Left cardiac atrium (tissue), 4 donors: Measurements from ENCODE around the gene ZBTB22. TPM values are rescaled to one million over a fixed set of nuclear protein-coding genes. Genes with fewer than 3 reads are reported as not detected.
A peak's percentile ranks its signal among the peaks of the same experiment; 100 is the strongest.
"Not testable (repeated sequence)": the region's sequence is repeated elsewhere in the genome, so short reads cannot be mapped to it uniquely, and the experiment has no call there.

Source experiments
- ATAC-seq, 2 donors: fragments of 200-7000 bp; cut with Tn5 transposase; one replicate each; pipeline ENCODE4 v1.9.1; 2020; ENCODE audit warnings: mild to moderate bottlenecking in 2 of 2, moderate library complexity in 2 of 2
- DNase-seq: peaks from one replicate; pipeline ENCODE4 v3.0.0-alpha.2; 2020
- intact Hi-C, 2 donors: fragments of 100-400 bp; cut with DNase I; formaldehyde crosslinking; loops; one replicate each; pipeline versions ENCODE4 v1.14.1 to v1.15.1; 2022 to 2023
- total RNA-seq, 2 donors: library from RNA; stranded (reverse); fragmentation: NEBNext Ultra II Directional; extraction: Animal tissue kit (Norgen Biotek cat#: 25700); gene quantifications; one replicate each; pipeline ENCODE4 v1.2.1, GENCODE V29; 2021
- donor health status: DM: no; HTN: yes; CAD: no.
- donor health status: DM: no; HTN: yes; CAD: no; lungs with severe emphysema.
- donor health status: DM: yes; HTN: yes; CAD: no.
- donor health status: Dilated cardiomyopathy.

Gene ZBTB22
- total RNA-seq, 2 donors from 2014 or later = 14.1 to 15.7 TPM

GRCh38 chr6:33288141-33288920, 29.2 kb downstream of the ZBTB22 start:
- no peak for DNase-seq
- intact Hi-C loops = no loop called here
- ATAC-seq = peak in 1 of 2 donors; percentile 1

- intact Hi-C loops = no loop called here
- DNase-seq = no peak
- ATAC-seq = no peak
These were observed 30.3 kb downstream of the ZBTB22 start for GRCh38 chr6:33286946-33287914.

GRCh38 chr6:33285214-33285613, 32.3 kb downstream of the ZBTB22 start:
- intact Hi-C loops = not testable (repeated sequence)

GRCh38 chr6:33280539-33280938, 37.0 kb downstream of the ZBTB22 start:
- intact Hi-C loops = no loop called here
- DNase-seq = no peak
- ATAC-seq = no peak

More at GRCh38 chr6:33285214-33285613, 32.3 kb downstream of the ZBTB22 start:
- not testable (repeated sequence) for DNase-seq, ATAC-seq

- ATAC-seq (no peak), DNase-seq (no peak)
- intact Hi-C loops = no loop called here
These were observed 37.5 kb downstream of the ZBTB22 start for GRCh38 chr6:33279971-33280511.

- intact Hi-C loops = no loop called here
- DNase-seq (no peak), ATAC-seq (no peak)
These were observed 38.3 kb downstream of the ZBTB22 start for GRCh38 chr6:33279257-33279695.

- intact Hi-C loops = no loop called here
- ATAC-seq (no peak), DNase-seq (no peak)
These were observed 38.7 kb downstream of the ZBTB22 start for GRCh38 chr6:33278810-33279209.

GRCh38 chr6:33278392-33278741, 39.2 kb downstream of the ZBTB22 start:
- ATAC-seq (no peak), DNase-seq (no peak)
- intact Hi-C loops = no loop called here

GRCh38 chr6:33277663-33278391, 39.7 kb downstream of the ZBTB22 start:
- DNase-seq (no peak), ATAC-seq (peak; percentile 1 to 2)
- intact Hi-C loops = no loop called here

GRCh38 chr6:33276864-33277662, 40.5 kb downstream of the ZBTB22 start, which contains the start of gene B3GALT4:
TSS of gene B3GALT4 (plus strand) at chr6:33277123. CDS start at chr6:33277420, 297 bp downstream.
- DNase-seq = peak; percentile 86
- intact Hi-C loops = no loop called here
- peak; percentile 79 to 80 for ATAC-seq

- no peak for DNase-seq
- intact Hi-C loops = no loop called here
These were observed 41.0 kb downstream of the ZBTB22 start for GRCh38 chr6:33276581-33276863.

GRCh38 chr6:33275795-33276580, 41.6 kb downstream of the ZBTB22 start:
- ATAC-seq, DNase-seq, intact Hi-C loops: not testable (repeated sequence)

More at GRCh38 chr6:33276581-33276863, 41.0 kb downstream of the ZBTB22 start:
- ATAC-seq = no peak

- DNase-seq (no peak), ATAC-seq (no peak)
- intact Hi-C loops = no loop called here
These were observed 43.3 kb downstream of the ZBTB22 start for GRCh38 chr6:33273924-33274902.

GRCh38 chr6:33273129-33273923, 44.2 kb downstream of the ZBTB22 start:
- DNase-seq (no peak), ATAC-seq (no peak)
- intact Hi-C loops = no loop called here

- intact Hi-C loops = no loop called here
- ATAC-seq = peak; percentile 3 to 15
- DNase-seq = no peak
These were observed 45.0 kb downstream of the ZBTB22 start for GRCh38 chr6:33272275-33273128.
